Measurements from ENCODE around the gene RFT1.

Gene RFT1

GRCh38 chr3:53140847-53141845, 10.9 kb upstream of the RFT1 start:
- H3K4me3 ChIP-seq (ENCODE audit: severe bottlenecking): no peak overlapping the region
- no peaks in the 10 kb centered on the region for H3K4me1 ChIP-seq (ENCODE audit: insufficient read depth, poor library complexity, severe bottlenecking)
- TF ChIP-seq, protein P1, sequence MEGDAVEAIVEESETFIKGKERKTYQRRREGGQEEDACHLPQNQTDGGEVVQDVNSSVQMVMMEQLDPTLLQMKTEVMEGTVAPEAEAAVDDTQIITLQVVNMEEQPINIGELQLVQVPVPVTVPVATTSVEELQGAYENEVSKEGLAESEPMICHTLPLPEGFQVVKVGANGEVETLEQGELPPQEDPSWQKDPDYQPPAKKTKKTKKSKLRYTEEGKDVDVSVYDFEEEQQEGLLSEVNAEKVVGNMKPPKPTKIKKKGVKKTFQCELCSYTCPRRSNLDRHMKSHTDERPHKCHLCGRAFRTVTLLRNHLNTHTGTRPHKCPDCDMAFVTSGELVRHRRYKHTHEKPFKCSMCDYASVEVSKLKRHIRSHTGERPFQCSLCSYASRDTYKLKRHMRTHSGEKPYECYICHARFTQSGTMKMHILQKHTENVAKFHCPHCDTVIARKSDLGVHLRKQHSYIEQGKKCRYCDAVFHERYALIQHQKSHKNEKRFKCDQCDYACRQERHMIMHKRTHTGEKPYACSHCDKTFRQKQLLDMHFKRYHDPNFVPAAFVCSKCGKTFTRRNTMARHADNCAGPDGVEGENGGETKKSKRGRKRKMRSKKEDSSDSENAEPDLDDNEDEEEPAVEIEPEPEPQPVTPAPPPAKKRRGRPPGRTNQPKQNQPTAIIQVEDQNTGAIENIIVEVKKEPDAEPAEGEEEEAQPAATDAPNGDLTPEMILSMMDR (IDR thresholded peaks at IDR 0.05; ENCODE audit: poor library complexity, severe bottlenecking): no peak
- no peaks in the 10 kb centered on the region for H3K36me3 ChIP-seq (ENCODE audit: low read depth)
- no peak overlapping the region for H3K27ac ChIP-seq (ENCODE audit: poor library complexity, severe bottlenecking)
- H3K9me3 ChIP-seq (ENCODE audit: severe bottlenecking): no peaks in the 10 kb centered on the region
- no peaks in the 10 kb centered on the region for H3K27me3 ChIP-seq (ENCODE audit: insufficient read depth, poor library complexity, severe bottlenecking)
- ATAC-seq (ENCODE audit: low read depth) (peak; percentile 71), DNase-seq (ENCODE audit: low spot score) (no peak)

DNA sequence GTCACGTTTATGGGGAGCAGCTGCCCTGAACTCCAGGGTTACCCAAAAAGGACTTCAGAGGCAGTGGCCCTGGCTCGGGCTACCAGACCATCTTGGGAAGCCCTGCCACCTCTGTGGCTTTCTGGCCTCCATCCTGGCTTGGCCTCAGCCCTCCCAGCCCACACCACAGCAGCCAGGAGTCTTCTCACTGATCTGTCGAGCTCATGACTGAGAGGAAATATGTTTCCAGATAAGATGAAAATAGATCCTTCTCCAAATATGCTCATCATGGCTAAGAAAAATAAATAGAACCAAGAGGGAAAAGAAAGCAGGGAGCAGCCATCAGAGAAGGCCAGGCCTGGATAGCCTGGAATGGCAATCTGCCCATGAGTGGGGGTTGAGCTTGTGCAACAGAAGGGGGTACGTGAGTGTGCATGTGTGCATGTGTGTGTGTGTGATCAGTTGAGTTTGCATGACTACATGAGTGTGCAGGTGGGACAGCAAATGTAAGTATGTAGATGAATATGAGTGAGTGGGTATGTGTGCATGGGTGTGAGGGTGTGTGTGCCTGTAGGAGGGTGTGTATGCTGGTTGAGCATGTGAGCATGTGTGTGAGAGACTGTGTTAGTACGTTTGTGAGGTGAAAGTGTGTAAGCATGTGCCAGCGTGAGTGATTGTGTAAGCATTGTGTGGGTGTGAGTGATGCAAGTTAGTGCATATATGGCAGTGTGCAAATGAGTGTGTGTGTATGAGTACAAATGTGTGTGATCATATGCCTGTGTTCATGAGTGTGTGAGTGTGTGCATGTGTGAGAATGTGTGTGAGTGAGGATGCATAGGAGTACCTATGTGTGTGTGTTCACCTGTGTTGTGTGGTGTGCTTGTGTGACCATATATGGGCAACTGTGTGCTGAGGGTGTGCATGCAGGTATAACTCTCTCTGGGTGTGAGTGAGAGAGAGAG, 9.9 kb upstream of the RFT1 start:
- DNase-seq (ENCODE audit: low spot score): no peak

DNA sequence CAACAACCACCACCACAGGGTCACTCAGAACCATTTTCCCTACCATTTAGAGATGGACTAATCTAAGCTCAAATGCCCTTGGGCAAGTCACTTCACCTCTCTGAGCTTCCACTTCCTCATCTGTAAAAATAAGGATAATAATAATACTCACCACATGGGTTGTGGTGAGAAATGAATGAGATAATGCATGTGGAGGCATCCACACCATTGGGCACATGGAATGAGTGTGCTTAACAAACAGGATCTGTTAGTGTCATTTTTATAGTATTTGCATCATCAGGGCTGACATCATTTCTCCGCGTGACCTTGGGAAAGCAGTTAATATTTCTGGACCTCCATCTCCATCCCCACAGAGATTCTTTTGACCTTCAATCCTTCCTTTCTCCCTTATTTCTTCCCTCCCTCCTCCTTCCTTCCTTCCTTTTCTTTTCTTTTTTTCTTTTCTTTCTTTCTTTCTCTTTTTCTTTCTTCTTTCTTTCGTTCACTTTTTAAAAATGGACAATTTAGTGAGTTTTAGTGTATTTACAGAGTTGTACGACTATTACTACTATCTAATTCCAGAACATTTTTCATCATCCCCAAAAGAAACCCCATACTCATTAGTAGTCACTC, 7.7 kb upstream of the RFT1 start:
- ATAC-seq (ENCODE audit: low read depth) (no peak), DNase-seq (ENCODE audit: low spot score) (no peak)
- Histone ChIP-seq H3K4me1 (ENCODE audit: insufficient read depth, poor library complexity, severe bottlenecking) (no peaks in the 10 kb centered on the region), H3K4me3 (ENCODE audit: severe bottlenecking) (no peak overlapping the region), H3K36me3 (ENCODE audit: low read depth) (no peaks in the 10 kb centered on the region), H3K27me3 (ENCODE audit: insufficient read depth, poor library complexity, severe bottlenecking) (no peaks in the 10 kb centered on the region), H3K27ac (ENCODE audit: poor library complexity, severe bottlenecking) (no peak overlapping the region), H3K9me3 (ENCODE audit: severe bottlenecking) (no peaks in the 10 kb centered on the region)
- TF ChIP-seq, protein P1 (IDR thresholded peaks at IDR 0.05; ENCODE audit: poor library complexity, severe bottlenecking): no peak

More for the DNA sequence above, 9.9 kb upstream of the RFT1 start:
- Histone ChIP-seq H3K9me3 (ENCODE audit: severe bottlenecking) (no peaks in the 10 kb centered on the region), H3K36me3 (ENCODE audit: low read depth) (no peaks in the 10 kb centered on the region), H3K27me3 (ENCODE audit: insufficient read depth, poor library complexity, severe bottlenecking) (no peaks in the 10 kb centered on the region), H3K4me3 (ENCODE audit: severe bottlenecking) (no peak overlapping the region), H3K27ac (ENCODE audit: poor library complexity, severe bottlenecking) (no peak overlapping the region), H3K4me1 (ENCODE audit: insufficient read depth, poor library complexity, severe bottlenecking) (no peaks in the 10 kb centered on the region)
- TF ChIP-seq, protein P1 (IDR thresholded peaks at IDR 0.05; ENCODE audit: poor library complexity, severe bottlenecking): no peak
- no peak for ATAC-seq (ENCODE audit: low read depth)

DNA sequence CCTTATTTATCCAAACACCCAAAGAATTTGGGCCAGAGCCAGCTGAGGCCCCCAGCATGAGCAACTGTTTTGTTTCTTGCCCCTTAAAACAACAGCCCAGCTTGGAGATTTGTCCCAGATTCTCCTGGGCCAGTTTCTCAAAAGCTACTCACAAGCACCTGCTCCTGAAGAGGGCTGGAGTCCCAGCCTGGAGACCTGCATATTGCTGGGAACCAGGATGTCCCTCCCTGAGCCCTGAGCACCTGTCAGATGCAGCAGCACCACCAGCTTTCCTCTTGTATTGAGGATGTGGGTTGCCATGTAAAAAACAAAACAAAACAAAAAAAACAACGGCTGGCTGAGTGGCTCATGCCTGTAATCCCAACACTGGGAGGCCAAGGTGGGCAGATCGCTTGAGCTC, 7.0 kb upstream of the RFT1 start:
- no peak overlapping the region for H3K27ac ChIP-seq (ENCODE audit: poor library complexity, severe bottlenecking)
- H3K4me1 ChIP-seq (ENCODE audit: insufficient read depth, poor library complexity, severe bottlenecking): no peaks in the 10 kb centered on the region
- no peak for DNase-seq (ENCODE audit: low spot score)
- TF ChIP-seq, protein P1 (IDR thresholded peaks at IDR 0.05; ENCODE audit: poor library complexity, severe bottlenecking): no peak
- H3K9me3 ChIP-seq (ENCODE audit: severe bottlenecking): no peaks in the 10 kb centered on the region
- H3K36me3 ChIP-seq (ENCODE audit: low read depth): no peaks in the 10 kb centered on the region
- no peak overlapping the region for H3K4me3 ChIP-seq (ENCODE audit: severe bottlenecking)
- no peak for ATAC-seq (ENCODE audit: low read depth)
- no peaks in the 10 kb centered on the region for H3K27me3 ChIP-seq (ENCODE audit: insufficient read depth, poor library complexity, severe bottlenecking)

Data from RWPE2 (cell line).